Suppressor macrophage (primary cell): ENCODE measurements around the gene TMPRSS11D.
A peak's percentile ranks its signal among the peaks of the same experiment; 100 is the strongest.

ENCODE experiments used
- DNase-seq, 4 experiments: peaks; one replicate each; pipeline ENCODE4 v3.0.0-alpha.2; 2020 to 2022
- total RNA-seq, 17 experiments: gene quantifications; one replicate each; lab custom pipeline; 2026; ENCODE audit warnings: mixed read lengths in 6 of 17, inconsistent platforms in 3 of 17; lab: John Stamatoyannopoulos, UW

The TMPRSS11D gene, protein sequence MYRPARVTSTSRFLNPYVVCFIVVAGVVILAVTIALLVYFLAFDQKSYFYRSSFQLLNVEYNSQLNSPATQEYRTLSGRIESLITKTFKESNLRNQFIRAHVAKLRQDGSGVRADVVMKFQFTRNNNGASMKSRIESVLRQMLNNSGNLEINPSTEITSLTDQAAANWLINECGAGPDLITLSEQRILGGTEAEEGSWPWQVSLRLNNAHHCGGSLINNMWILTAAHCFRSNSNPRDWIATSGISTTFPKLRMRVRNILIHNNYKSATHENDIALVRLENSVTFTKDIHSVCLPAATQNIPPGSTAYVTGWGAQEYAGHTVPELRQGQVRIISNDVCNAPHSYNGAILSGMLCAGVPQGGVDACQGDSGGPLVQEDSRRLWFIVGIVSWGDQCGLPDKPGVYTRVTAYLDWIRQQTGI
- total RNA-seq, result 0 to 2.2 (median 0) reads per million in 17 experiments

DNA sequence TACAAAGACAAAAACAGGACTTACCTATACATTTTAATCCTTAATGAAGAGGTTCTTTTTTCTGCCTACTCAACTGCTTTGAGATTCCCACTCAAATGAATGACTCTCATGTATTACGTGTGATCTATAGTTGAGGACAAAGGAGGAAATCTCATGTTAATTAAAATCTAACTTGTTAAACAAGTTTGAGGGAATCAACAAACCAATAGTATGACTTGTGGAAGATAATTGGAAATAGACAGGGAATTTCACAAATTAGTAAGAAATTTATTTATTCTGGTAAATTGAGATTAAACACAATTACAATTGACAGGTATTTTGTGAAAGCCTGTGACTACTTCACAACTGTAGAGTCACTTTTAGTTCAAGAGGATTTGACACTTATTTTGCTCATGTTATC, at the start of gene TMPRSS11D:
Gene TMPRSS11D, minus strand, starts transcription at position 101 of the 400 bp plus-strand sequence. Its CDS starts 69 bp downstream, at position 32.
- DNase-seq, result no peak

GRCh38 chr4:67933038-67933437, 49.2 kb upstream of the TMPRSS11D start:
- no peak for DNase-seq

GRCh38 chr4:67931256-67931655, 47.5 kb upstream of the TMPRSS11D start:
- no peak for DNase-seq

DNA sequence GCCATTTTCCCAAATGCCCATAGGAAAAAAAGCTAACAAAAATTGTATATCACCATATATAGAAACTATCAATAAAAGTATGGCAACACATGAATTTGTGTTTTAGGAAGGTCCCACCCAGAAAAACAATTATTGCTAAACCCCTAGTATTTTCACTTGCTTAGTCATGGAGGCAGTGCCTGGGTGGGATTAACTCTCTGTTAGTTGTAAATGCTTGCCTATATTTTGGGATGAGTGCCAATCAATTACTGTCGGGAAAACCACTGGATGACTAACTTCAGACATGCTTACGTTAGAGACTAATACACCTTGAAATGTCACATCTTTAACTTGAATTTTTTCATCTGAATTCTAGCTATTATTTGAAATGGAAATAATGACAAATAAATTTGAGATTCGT, 45.6 kb upstream of the TMPRSS11D start:
- no peak for DNase-seq

- DNase-seq, result peak; percentile 14 to 47 (median 26)
Measured at GRCh38 chr4:67928546-67928945, 44.7 kb upstream of the TMPRSS11D start.

DNA sequence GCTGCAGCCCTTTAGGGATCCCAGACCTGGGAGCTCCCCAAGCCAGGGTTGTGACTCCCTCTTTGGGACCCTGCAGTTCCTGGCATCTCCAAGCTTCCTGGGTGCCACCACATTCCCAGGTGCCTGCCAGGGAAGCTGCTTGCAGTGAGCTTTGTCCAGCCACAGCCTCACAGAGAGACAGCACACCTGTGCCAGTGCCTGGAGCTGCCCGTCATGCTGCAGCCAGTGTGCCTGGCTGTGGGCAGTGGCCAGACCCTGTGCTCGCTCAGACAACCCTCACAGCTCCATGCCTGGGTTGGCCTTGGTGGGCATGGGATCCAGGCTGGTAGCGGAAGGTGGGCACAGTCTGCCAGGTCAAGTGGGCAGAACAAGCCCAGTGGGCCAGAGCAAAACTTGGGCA, 43.4 kb upstream of the TMPRSS11D start:
- no peak for DNase-seq

DNA sequence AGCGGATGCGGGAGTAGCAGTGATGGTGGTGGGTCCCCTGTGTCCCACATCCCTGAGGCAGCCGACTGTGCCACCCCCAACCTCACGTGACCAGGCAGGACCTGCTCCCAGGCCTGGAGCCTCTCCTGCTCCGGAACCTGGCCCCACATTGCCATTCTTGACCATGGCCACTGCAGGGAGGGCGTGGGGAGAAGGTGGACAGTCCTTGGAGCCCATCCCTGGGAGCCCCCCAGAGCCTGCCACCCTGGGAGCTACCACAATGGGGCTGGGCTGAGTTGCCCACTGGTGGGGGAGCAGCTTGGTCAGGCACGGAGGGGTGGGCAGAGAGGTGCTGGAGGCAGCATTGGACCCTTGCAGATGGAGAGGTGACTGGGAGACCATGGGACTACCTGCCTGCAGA, 42.7 kb upstream of the TMPRSS11D start:
- DNase-seq, result no peak

DNA sequence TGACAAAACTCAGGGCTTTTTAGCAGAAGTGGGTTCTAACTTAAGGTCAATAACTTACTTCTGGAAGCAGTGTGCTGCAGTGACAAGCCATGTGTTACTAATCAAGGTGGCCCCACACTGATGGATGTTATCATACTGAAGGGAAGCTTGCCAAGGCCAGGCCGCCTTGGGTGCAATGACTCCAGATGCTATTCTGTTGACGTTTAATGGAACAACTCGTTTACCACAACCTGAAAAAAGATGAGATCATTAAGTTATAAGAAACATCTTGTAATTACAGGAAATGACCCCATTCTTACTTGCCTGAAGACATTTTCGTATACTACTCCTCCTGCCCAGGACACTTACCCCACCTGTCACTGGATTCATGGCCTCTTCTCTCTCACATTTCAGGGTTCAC, 38.9 kb upstream of the TMPRSS11D start:
- DNase-seq, result no peak

DNA sequence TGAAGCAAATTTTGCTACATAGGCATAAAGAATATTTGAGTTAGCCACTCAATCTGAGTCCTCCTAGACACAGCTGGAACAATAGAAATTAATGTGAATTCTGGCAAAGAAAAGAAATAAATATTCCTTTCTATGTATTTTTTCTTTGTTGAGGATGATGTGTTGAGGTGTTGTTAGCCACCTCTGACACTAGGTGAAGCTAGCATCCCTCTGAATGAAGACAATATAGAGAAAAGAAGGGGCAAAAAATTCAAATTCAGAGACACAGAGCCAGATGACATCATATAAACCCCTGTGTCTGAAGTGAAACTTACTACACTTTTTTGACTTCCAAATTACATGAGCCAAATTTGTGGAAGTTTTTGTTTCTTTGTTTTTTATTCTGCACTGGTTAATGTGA, 34.6 kb upstream of the TMPRSS11D start:
- no peak for DNase-seq

DNA sequence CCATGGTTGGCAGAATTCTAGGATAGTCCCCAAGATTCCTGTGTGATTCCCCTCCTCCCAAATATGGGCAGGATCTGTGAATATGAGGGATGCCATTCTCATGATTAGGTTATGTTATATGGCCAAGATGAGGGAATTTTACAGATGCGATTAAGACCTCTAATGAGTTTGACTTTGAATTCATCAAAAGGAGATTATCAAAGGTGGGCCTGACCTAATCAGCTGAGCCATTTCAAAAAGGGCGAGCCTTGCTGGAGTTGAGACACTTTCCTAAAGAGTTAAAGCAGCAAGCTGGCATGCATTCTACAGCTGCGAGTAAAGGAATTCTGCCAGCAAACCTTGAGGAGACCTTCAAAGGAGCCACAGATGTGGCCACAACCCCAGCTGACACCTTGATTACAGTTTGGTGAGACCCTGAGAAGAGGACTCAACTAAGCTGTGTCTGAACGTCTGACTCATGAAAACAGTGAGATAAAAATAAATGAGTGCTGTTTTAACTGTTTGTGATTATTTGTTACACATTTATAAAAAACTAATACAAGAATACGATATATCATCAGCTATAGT, 31.7 kb upstream of the TMPRSS11D start:
- DNase-seq, result no peak

DNA sequence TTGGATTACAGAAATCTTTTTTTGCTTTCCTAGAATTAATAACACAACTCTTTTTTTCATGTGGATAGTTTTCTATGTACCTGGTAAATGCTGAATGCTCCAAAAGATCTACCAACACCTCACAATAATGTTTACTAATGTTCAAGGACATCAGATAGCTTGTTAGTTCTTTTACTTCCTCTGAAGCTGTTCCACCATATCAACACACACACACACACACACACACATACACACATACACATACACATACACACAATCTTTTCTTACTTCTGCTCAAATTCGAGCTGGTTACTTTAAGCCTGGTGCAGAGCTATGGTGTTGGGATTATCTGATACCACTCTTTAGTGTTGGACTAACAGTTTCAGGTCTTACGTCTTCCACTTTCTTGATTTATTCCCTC, 28.3 kb upstream of the TMPRSS11D start:
- no peak for DNase-seq

GRCh38 chr4:67911638-67912037, 27.8 kb upstream of the TMPRSS11D start:
- no peak for DNase-seq

DNA sequence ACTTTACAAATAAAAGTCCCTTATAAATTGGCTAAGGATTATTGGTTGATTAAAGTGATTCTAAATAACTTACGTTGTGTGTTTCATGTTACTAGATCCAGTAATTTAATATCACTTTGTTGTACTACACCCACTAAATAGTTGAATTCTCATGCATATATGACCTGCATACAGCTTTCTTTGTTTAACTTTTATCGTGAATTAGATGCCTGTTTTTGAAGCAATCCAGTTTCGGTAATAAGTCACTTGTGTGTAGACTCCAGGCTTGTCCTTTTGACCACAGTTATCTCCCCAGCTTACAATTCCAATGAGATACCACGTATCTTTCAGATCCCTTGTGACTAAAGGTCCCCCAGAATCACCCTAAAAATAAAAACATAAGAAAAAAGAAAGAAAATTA, 27.3 kb upstream of the TMPRSS11D start:
- no peak for DNase-seq

DNA sequence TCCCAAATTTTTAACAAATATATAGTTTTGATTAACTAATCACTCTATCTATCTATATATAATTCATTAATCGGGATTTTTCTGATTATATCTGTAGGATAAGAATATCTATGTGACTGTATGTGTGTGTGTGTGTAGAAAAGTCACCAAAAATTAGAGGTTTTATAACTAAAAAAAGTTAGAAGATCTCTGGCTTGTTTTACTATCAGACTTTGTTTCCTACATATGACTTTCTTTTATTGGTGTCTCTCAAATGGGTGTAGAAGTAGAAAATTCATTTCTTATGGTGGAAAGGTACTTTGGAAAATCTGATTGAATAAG, 26.7 kb upstream of the TMPRSS11D start:
- no peak for DNase-seq

DNA sequence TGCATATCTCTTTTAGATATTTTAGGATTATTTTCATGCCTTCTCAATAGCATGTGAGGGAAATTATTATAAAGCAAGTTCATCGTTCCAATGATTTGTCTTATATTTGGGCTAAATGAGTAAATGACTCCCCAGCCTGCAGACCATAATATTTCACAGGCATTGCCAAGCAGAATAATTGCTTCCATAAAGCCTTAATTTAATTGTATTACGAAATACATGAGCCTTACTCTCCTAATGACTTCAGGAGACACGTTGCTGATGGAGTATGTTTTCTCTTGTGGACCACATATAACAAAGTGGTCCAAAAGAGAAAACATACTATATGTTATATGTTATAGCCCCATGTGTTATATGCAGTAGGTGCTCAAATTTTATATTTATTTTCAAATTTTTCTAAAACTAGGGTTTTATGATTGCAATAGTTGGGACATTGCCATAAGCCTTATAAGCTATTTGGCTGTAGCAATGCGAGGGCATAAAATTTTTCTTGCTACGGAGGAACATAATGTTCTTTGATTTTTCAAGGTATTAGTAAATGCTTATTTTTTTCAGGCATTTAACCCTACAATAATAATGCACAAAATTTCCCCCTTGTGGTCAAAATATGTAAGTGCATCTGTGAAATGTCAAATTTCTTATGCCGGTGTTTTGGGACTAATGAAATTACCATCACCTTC, 26.2 kb upstream of the TMPRSS11D start:
- DNase-seq, result peak in 3 of 4 experiments; percentile 44 to 68 (median 48)

DNA sequence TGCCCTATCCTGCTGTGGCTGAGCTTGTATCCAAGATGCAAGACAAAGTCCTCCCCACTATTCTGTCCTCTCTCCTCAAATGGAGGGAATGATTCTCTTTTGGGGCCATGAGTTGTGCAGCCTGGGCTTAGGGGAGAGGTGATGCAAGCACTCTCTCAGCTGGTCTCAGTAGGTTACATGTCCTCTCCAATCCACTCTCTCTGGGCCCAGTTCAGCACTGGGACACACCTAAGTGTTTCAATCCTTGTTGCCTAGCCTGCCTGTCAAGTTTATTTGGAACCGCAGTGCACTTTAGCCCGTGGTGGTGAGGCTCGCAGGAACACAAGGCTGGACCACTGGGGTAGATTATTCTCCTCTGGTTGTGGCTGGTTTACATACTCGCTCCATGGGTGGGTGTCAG, 23.8 kb upstream of the TMPRSS11D start:
- DNase-seq, result no peak

- DNase-seq, result peak in 2 of 4 experiments; percentile 16 to 39
Measured at GRCh38 chr4:67899096-67899495, 15.3 kb upstream of the TMPRSS11D start.

DNA sequence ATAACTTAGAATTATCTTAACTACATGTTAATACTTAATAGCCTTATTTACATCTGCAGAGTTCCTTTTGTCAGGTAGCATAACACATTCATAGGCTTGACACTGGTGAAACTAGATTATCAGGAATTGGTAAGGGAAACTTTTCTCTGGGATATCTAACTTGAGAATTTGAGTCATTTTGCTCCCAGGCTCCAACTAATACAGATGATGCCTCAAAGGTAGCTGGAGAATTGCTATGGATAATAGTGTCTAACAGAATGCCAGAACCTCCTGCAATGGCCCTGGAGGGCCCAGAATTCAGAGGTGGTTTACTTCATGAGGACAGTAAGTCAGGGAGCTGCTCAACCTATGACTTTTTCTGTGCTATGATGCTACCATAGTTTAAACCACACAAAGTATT, 13.9 kb upstream of the TMPRSS11D start:
- no peak for DNase-seq

DNA sequence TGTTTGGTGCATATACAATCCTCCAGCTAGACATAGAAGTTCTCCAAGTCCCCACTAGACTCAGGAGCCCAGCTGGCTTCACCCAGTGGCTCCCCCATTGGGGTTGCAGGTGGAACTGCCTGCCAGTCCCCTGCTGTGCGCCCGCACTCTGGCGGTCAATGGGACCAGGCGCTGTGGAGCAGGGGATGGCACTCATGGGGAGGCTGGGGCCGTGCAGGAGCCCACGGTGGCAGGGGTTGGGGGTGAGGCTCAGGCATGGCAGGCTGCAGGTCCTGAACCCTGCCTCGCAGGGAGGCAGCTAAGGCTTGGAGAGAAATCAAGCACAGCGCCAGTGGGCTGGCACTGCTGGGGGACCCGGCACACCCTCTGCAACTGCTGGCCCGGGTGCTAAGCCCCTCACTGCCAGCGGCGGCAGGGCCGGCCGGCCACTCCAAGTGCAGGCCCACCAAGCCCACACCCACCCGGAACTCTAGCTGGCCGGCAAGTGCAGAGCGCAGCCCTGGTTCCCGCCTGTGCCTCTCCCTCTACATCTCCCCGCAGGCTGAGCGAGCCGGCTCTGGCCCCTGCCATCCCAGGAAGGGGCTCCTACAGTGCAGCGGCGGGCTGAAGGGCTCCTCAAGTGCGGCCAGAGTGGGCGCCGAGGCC, 12.7 kb upstream of the TMPRSS11D start:
- no peak for DNase-seq

- peak; percentile 14 to 59 (median 48) for DNase-seq
Measured at GRCh38 chr4:67894659-67895058, 10.9 kb upstream of the TMPRSS11D start.

- no peak for DNase-seq
Measured at GRCh38 chr4:67892905-67893304, 9.1 kb upstream of the TMPRSS11D start.

DNA sequence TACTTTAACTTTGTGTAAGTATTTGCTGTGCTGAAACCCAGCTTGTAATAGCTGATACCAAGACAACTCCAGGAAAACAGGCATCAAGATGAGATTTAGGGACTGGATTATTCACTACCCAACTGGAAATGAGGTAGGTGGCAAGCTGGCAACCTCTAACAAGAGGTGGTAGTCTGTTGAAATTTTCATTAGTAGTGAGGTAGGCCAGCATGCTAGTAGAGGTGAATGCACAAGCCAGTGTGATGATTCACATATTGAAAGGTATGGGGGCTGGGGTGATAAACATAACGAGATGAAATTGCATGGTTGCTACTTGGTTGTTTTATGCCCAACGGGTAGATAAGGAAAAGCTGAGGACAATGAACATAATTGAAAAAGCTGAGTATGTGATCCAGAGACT, 8.5 kb upstream of the TMPRSS11D start:
- DNase-seq, result no peak

DNA sequence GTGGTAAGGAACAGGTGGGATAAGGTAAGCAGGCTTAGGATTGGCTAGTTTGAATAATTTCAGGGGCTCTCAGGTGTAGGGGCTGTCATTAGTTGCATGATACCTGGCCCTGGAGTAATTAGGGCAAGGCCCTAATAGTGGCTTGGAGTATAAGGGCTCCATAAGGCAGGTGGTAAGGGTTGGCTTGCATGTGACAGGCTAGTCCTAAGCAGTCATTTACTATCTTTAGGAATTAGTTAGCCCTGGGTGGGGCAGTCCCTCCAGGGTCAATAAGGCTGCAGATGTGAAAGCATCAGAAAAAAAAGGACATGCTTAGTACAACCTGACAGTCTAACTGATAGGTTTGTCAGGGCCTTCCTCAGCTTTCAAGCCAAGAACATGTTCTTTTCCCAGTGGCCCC, 7.8 kb upstream of the TMPRSS11D start:
- no peak for DNase-seq
